A673 (cell line): ENCODE measurements around the gene CACNA1G.

Experiments used
- EZH2 ChIP-seq: fragments of 200-600 bp; sonication (generic); IDR thresholded peaks from 2 replicates; pipeline ENCODE4 v1.6.1; 2017; ENCODE audit warnings: borderline replicate concordance, low read depth, mild to moderate bottlenecking, mixed read lengths, antibody characterized with exemption, low read length; ENCODE audit not compliant: poor library complexity, severe bottlenecking
- TF ChIP-seq, protein P1 (sequence below): fragments of 300-800, 200-600 bp; sonication (generic); conservative IDR thresholded peaks from 2 replicates; pipeline ENCODE4 v1.5.1; 2017; ENCODE audit warnings: low read depth, mild to moderate bottlenecking, antibody characterized with exemption, low read length, moderate library complexity, mixed read lengths

DNA sequence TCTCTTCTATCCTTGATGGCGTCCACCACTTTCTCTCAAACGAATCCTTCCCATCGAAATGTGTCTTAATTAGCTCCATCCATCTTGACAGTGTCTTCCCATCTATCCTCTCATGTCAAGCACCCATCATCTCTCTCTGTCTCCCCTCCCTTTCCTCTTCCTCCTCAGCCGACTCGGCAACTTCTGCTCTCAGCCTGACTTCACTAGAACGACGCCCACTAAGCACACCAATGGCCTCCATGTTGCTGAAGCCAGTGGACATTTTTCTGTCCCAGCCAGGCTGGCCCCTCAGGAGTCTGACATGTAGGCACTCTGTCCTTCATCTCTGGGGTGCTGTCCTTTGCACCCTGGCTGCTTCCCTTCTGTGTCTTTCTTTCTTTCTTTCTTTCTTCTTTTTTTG, 16.0 kb upstream of the CACNA1G start:
- TF ChIP-seq, protein P1, sequence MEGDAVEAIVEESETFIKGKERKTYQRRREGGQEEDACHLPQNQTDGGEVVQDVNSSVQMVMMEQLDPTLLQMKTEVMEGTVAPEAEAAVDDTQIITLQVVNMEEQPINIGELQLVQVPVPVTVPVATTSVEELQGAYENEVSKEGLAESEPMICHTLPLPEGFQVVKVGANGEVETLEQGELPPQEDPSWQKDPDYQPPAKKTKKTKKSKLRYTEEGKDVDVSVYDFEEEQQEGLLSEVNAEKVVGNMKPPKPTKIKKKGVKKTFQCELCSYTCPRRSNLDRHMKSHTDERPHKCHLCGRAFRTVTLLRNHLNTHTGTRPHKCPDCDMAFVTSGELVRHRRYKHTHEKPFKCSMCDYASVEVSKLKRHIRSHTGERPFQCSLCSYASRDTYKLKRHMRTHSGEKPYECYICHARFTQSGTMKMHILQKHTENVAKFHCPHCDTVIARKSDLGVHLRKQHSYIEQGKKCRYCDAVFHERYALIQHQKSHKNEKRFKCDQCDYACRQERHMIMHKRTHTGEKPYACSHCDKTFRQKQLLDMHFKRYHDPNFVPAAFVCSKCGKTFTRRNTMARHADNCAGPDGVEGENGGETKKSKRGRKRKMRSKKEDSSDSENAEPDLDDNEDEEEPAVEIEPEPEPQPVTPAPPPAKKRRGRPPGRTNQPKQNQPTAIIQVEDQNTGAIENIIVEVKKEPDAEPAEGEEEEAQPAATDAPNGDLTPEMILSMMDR, result no peak
- no peak for TF ChIP-seq EZH2
